Inflammatory macrophage treated with lipopolysaccharide for 4 hours (primary cell): ENCODE results near the gene REEP1.

ENCODE experiments used
- DNase-seq: peaks from one replicate; pipeline ENCODE4 v3.0.0-alpha.2; 2020

REEP1 gene

GRCh38 chr2:86344404-86344803, 7.0 kb upstream of the REEP1 start:
- no peak for DNase-seq

- DNase-seq = no peak
Observed at GRCh38 chr2:86342488-86342887, 5.1 kb upstream of the REEP1 start.

- DNase-seq = no peak
Observed at GRCh38 chr2:86341470-86341869, 4.0 kb upstream of the REEP1 start.

- DNase-seq = no peak
Observed at GRCh38 chr2:86338778-86339295, 1.4 kb upstream of the REEP1 start.

GRCh38 chr2:86336675-86337243, 667 bp downstream of the REEP1 start:
- peak; percentile 5 for DNase-seq

- no peak for DNase-seq
Observed at GRCh38 chr2:86335865-86336674, 1.4 kb downstream of the REEP1 start.

GRCh38 chr2:86333378-86333777, 4.0 kb downstream of the REEP1 start:
- no peak for DNase-seq

GRCh38 chr2:86332654-86333053, 4.8 kb downstream of the REEP1 start:
- no peak for DNase-seq

GRCh38 chr2:86331384-86331783, 6.0 kb downstream of the REEP1 start:
- DNase-seq = no peak

GRCh38 chr2:86330001-86330400, 7.4 kb downstream of the REEP1 start:
- peak; percentile 25 for DNase-seq

- no peak for DNase-seq
Observed at GRCh38 chr2:86323273-86324021, 14.0 kb downstream of the REEP1 start.

- no peak for DNase-seq
Observed at GRCh38 chr2:86319700-86320580, 17.5 kb downstream of the REEP1 start.

GRCh38 chr2:86315084-86315483, 22.3 kb downstream of the REEP1 start:
- no peak for DNase-seq

GRCh38 chr2:86314125-86314524, 23.3 kb downstream of the REEP1 start:
- no peak for DNase-seq

- DNase-seq = no peak
Observed at GRCh38 chr2:86313341-86313740, 24.1 kb downstream of the REEP1 start.

GRCh38 chr2:86311879-86312278, 25.5 kb downstream of the REEP1 start:
- DNase-seq = no peak

- DNase-seq = no peak
Observed at GRCh38 chr2:86309966-86310365, 27.5 kb downstream of the REEP1 start.

- DNase-seq = no peak
Observed at GRCh38 chr2:86308984-86309695, 28.3 kb downstream of the REEP1 start.

GRCh38 chr2:86308356-86308755, 29.1 kb downstream of the REEP1 start:
- DNase-seq = no peak

GRCh38 chr2:86307431-86307830, 30.0 kb downstream of the REEP1 start:
- no peak for DNase-seq

- no peak for DNase-seq
Observed at GRCh38 chr2:86305915-86306254, 31.5 kb downstream of the REEP1 start.
